ENCODE data around the gene ZNF19.

The ZNF19 gene

DNA sequence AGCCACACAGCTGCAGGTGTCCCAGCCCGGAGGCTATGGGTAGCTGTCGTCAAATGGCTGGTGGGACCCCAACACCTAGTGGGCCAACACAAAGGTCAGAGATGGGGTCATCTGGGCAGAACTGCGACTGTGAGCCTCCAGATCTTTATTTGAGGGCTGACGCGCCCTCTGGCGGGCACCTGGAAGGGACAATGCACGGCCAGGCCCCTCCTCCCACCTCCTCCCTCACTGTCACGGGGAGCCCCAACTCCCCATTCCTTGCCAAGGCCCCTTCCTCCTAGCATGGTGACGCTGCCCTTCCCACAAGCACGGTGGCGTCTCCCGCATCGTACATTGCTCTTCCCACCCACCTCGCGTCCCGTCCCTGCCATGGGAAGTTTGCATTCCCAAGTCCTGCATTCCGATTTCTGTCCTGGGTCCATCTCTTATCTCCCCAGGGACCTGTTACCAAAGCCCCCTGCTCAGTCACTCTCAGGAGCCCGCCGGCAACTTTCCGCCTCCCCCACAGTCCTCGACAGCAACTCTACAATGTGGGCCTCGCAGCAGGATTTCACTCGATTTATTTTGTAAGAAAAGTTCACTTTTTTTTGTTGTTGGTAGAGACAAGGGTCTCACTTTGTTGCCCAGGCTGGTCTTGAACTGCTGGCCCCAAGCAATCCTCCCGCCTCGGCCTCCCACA lies 48.3 kb downstream of the ZNF19 start:
- DNase-seq: no peak

DNA sequence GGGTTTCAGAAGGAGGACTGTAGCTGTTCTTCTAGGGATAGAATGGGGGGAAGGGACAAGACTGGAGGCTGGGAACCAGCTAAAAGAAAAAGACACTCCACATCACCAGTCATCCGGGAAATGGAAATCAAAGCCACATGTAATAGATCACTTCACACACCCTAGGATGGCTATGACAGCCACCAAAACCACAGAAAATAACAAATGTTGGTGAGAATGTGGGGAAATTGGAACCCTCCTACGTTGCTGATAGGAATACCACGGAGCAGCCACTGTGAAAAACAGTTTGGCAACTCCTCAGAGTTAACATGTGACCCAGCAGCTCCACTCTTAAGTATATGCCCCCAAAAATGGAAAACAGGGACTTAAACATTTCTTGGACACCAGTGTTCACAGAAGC lies 49.6 kb downstream of the ZNF19 start:
- DNase-seq: no peak

DNA sequence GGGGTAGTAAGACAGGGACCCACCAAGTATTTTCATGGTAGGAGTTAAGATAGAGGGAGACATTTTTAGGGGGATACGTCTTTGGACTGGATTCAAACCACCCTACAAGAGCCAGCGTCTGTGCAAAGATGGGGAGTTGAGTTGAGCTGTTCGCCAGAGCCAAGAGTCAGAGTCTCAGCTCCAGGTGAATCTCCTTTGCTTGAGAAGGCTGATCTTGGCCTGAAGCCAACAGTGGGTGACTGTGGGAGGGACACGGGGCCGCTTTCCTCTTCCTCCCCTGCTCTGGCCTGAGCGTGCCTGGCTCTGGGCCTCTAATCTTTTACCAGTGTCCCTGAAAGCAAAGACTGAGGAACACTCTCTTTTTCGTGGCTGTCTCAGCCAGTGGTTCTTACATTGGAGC lies 52.7 kb downstream of the ZNF19 start:
- no peak for DNase-seq

DNA sequence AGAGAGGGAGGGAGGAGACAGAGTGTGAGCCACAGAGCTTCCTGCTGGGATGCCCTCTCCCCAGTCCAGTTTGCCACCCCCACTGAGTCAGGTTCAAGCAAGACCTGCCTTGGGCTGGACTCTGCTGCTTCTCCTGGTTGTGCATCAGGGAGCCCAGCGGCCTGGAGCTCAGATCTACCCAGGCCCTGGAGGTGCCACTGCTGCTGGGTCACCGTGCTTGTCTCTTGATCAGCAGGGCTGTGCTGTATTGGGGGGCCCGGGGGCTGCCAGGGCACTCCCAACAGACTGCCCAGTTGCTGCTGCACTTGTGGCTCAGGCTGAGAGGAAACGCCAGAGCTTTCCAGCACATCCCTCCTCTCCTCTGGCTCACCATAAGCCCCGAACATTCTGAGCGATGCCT lies 56.2 kb downstream of the ZNF19 start:
- no peak for DNase-seq

DNA sequence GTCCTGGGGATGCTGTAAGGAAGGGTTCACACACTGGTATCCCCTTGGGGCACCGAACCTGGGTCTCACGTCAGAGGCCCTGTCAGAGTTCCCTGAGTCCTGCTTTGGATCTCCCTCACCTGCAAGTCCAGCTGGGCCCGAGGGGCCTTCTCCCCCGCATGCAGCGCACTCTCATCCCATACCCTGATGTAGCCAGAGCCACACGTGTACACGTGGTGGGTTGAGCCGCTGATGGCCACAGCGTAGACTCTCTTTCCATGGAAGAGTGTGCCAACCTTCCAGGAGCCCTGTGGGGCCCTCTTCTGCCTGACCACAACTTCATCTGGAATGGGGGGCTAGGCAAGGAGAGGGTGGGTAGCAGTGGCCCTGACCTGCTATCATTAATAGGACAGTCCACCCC lies 57.1 kb downstream of the ZNF19 start:
- DNase-seq: no peak

DNA sequence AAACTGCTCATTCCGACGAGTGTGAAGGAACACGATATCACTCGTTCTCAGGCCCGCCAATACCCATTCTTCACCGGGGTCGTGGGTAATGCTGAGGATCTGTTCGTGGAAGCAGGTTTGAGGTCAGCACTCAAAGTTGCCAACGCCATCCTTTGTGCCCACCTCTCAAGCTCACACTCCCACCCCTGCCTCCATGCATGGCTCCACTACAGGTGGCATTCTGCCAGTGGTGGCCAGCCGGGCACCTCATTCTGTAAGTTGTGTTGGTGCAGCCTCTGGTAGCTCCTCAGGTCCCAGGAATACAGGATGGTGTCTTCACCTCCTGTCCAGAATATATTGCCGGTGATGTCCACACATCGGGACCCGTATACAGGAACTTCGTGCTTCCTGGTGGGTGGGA lies 57.9 kb downstream of the ZNF19 start:
- DNase-seq: no peak

DNA sequence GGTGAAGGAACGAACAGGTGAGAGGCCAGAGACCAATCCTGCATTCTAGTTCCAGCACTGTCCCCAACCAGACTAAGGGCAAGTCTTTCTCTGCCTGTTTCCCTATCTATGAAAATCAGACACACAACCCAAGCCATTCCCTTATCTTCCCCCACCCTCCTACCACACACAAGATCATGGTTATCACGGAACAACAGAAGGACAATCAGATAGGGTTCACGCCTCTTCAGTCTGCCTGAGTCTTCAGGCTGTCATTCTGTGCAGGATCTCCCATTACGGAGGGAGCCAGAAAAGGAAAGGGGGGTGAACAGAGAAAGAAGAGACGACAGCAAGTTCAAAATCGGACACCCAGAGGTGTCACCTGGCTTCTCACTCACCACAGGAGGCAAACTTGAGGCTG lies 58.4 kb downstream of the ZNF19 start:
- DNase-seq: no peak

DNA sequence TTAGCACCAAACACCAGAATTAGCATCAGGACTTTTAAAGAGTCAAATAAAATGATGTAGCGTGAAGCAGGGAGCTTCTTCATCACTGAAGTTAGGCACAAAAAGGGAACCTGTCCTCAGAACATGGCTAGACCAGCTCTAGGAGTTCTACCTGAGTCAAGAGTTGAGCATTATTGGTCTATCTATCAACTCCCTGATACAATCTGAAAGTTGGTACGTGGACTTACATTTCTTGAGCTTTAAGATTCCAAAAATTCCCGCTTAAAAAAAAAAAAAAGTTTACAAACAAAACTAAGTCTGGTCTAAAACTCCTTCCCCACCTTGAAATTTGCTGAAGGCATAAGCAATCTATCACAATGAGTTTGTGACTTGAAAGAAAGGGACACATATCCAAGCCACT lies 59.5 kb downstream of the ZNF19 start:
- DNase-seq: no peak

DNA sequence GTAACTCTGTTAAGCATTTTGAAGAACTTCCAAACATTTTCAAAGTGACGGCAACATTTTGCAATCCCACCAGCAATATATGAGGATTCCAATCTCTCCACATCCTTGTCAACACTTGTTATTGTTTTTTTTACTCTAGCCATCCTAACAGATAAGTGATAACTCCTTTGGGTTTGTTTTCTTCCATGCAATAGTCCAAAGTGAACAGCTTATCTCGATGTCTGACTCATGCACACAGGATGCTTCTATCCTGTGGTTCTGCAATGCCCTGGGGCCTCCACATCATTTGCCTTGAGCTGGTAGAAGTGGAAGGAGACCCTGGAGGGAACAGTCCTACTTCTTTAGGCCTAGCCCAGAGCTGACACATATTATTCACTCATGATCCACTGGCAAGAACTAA lies 60.2 kb downstream of the ZNF19 start:
- no peak for DNase-seq

DNA sequence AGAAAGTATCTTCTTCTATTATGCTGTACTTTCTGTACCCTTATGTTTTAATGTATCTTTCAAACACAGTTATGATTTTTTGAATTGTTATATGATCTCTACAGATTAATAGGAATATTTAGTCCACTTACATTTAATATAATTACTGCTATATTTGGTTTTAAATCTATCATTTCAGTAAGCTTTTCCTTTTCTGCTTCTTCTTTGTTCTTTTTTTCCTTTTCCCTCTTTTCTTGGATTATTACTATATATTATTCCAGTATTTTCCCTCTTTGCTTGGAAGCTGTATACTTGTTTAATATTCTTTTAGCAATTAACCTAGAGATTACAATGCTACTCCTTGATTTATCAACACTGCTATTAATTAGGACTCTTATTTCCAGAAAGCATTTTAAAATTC lies 60.7 kb downstream of the ZNF19 start:
- DNase-seq: no peak

DNA sequence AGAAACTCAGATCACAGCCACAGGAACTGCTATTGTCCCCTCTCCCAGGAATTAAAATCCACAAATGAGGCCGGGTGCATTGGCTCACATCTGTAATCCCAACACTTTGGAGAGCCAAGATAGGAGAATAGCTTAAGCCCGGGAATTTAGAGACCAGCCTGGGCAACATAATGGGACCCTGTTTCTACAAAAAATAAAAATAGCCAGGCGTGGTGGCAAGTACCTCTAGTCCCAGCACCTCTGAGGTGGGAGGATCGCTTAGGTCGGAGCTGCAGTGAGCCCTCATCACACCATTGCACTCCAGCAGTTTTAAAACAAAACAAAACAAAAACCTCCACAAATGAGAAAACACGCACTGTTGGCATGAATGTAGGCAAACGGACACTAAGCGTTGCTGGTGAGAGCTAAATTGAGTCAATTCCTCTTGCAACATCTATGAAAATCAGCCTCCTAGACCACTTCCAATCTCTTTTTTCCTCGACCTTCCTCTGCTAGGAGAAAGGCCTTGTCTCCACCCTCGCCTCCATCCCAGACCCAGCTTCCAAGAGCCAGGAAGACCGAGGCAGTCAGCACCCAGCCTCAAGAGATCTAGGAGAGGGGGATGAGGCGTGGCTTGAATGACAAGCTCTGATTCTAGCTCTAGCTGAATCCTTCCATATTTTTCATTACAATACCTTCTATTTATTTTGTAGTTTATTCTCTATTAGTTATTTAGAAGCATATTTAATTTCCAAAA lies 62.1 kb downstream of the ZNF19 start:
- DNase-seq: no peak

DNA sequence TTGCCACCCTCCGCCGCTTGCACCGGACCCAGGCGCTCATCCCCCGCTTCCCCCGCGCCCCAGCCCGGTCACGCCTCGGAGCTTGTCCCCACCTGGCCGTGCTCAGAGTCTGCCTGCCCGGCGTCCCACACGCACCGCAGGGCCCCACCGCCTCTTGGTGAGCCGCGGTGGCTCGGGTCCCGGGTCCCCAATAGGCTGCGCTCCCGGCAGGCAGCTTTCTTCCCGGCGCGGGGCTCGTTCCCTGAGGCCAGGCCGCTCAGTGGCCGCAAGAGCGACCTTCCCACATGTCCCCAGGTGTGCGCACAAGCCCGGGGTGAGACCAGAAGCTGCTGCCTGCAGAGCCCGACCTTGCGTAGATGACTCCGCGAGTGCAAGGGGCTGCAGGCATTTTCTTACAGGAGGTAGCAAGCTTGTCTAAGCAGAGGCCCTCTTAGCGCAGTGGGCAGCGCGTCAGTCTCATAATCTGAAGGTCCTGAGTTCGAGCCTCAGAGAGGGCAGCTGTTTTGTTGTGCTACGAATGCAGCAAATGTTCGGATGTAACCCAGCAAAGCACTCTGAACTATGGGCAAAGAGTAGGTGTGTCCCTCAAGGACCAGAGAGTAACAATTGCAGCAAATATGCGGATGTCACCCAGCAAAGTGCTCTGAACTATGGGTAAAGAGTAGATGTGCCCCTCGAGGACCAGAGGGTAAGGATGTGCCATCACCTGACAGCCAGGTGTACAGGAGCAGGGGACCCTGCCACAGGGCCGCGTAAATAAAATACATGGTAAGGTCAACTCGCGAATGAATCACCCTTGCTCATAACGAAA lies 62.9 kb downstream of the ZNF19 start:
- no peak for DNase-seq

DNA sequence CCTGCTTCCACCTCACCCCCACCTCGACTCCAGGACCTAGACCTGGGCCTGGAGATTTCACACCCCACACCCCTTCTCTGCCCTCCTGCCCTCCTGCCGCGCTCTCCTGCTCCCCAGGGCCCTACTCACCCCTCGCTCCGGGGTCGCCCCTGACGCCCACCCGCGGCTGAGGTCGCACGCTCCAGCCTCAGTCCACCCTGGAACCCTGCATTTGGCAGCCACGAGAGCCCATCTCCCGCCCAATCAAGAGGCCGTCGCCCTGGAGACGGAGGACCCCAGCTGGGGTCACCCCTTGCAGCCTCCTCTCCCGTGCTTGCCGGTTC lies 63.4 kb downstream of the ZNF19 start:
- DNase-seq: no peak

DNA sequence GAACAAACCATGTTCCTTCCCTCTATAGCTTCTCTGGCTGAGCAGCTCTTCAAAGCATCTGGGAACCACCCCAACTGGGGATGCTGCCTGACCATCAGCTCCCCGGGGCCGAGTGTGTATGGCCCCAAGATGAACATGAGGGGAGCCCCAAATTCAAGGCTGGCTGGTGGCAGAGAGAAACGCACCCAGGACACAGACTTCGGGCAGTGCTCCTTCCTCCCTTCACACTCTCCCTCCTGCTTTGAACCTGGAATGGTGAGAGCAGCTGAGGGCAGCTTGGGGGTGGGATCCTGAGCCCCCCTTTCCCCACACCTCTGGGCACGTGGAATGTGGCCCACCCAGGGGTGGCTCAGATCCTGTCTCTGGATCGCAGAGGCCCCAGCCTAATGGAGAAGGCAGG lies 64.5 kb downstream of the ZNF19 start:
- no peak for DNase-seq

DNA sequence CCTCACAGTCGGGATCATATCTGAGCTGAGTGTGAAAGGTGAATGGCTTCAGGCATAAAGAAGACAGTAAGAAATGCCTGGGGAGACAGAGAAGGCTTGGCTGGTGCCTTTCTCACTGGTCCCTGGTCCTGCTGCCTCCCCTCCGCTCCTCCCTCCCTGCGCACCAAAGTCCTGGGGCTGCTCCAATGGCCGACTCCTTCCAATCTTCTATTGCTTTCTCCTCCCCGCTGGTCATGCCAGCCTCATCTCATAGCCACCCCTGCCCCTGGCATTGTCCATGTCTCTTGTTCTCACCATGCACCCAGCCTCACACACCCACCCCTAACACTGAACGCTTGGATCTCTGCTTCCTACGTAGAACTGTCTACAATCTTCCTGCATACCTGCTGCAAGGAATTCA lies 65.3 kb downstream of the ZNF19 start:
- no peak for DNase-seq
